Aorta (tissue), 5 donors: ENCODE data around the gene FSTL5. TPM values are rescaled to one million over a fixed set of nuclear protein-coding genes. Genes with fewer than 3 reads are reported as not detected.
A peak's percentile ranks its signal among the peaks of the same experiment; 100 is the strongest.
"Not testable (repeated sequence)": the region's sequence is repeated elsewhere in the genome, so short reads cannot be mapped to it uniquely, and the experiment has no call there.

ENCODE experiments used
- ATAC-seq: fragments of 200-7000 bp; cut with Tn5 transposase; one replicate; pipeline ENCODE4 v1.9.1; 2022; ENCODE audit warnings: moderate library complexity; ENCODE audit not compliant: low FRiP score
- DNase-seq, 2 donors: peaks; one replicate each; pipeline ENCODE4 v3.0.0-alpha.2; 2020
- H3K27ac ChIP-seq, 2 donors: one replicate each; pipeline ENCODE4 v1.5.1; 2013; ENCODE audit warnings: low read length in 2 of 2, mild to moderate bottlenecking in 2 of 2, moderate library complexity in 2 of 2, control low read depth in 1 of 2, inconsistent platforms in 1 of 2, low read depth in 1 of 2
- H3K27me3 ChIP-seq, 2 donors: one replicate each; pipeline ENCODE4 v1.6.1; 2013; ENCODE audit warnings: control low read depth in 1 of 2, low read length in 1 of 2, mild to moderate bottlenecking in 1 of 2, moderate library complexity in 1 of 2; ENCODE audit not compliant: insufficient read depth in 2 of 2, control insufficient read depth in 1 of 2
- H3K36me3 ChIP-seq, 2 donors: one replicate each; pipeline ENCODE4 v1.6.1; 2013; ENCODE audit warnings: control low read depth in 1 of 2, low read length in 1 of 2, mild to moderate bottlenecking in 1 of 2; ENCODE audit not compliant: insufficient read depth in 2 of 2, control insufficient read depth in 1 of 2
- H3K4me1 ChIP-seq, 2 donors: one replicate each; pipeline ENCODE4 v1.6.1; 2013; ENCODE audit warnings: low read length in 2 of 2, control low read depth in 1 of 2, mild to moderate bottlenecking in 1 of 2, moderate library complexity in 1 of 2; ENCODE audit not compliant: insufficient read depth in 2 of 2, control insufficient read depth in 1 of 2
- H3K4me3 ChIP-seq, 2 donors: one replicate each; pipeline ENCODE4 v1.5.1; 2013; ENCODE audit warnings: low read length in 2 of 2, control low read depth in 1 of 2, mild to moderate bottlenecking in 1 of 2
- H3K9me3 ChIP-seq: one replicate; pipeline ENCODE4 v1.6.1; 2013; ENCODE audit warnings: mild to moderate bottlenecking, low read length; ENCODE audit not compliant: control insufficient read depth
- WGBS, 2 donors: extraction: QIAGEN DNeasy Blood & Tissue Kit; methylation state at CpG; one replicate each; pipeline ENCODE4 v1.1.7; 2013; 5-methylcytosine and 5-hydroxymethylcytosine counted together
- intact Hi-C, 2 donors: fragments of 100-400 bp; cut with DNase I; formaldehyde crosslinking; loops; one replicate each; pipeline versions ENCODE4 v1.14.2 to v1.15.0; 2022
- polyA plus RNA-seq, 2 donors: library from polyadenylated mRNA; stranded (reverse); fragments of 200-250 nt; gene quantifications; one replicate each; pipeline ENCODE4 v1.2.3, GENCODE V29; 2013
- total RNA-seq, 2 donors: library from RNA; stranded (reverse); fragmentation: NEBNext Ultra II Directional; extraction: Animal tissue kit (Norgen Biotek cat#: 25700); gene quantifications; one replicate each; pipeline ENCODE4 v1.2.1, GENCODE V29; 2021
- donor health status: healthy with polysubstance abuse.
- donor health status: Bipolar disorder and iron deficiency.
- donor health status: DM: no; HTN: no; CAD: no.
- donor health status: DM: no; HTN: no; CAD: no.
- donor health status: DM: yes; HTN: yes; CAD: no.

FSTL5 gene
- total and polyA plus RNA-seq, 4 donors = 0.45 TPM; not detected in 3

DNA sequence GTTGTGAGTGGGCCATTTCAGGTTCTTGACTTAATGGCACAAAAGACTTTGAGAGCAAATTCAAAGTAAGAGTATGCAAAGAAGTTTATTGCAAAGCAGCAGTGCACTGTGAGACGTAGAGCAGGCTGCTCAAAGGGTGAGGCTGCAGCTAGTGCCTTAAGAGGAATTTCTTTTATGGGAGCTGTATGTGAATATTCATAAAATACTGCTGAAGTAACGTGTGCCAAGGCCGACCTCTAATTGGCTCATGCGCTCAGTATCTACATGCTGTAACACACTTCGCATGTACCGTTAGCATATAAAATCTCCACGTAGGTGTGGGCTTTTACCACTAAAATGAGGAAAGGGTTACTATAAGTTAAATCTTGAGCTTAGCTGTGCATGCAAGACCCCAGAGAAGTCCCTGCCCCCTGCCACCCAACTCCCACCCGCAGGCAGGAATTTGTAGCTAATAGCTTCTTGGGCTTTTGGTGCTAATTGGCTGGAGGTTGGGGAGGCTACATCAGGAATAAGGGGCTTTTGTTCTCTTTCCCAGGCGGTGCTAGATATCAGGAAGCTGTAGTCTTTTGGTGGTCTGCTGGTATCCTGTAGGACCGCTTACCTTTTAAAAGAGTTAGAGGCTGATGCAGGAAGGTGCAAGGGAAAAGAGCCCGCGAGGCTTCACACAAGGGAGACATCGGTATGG, 47.6 kb downstream of the FSTL5 start:
- Histone ChIP-seq H3K4me1 (no peaks in the 10 kb centered on the region), H3K9me3 (no peaks in the 10 kb centered on the region), H3K36me3 (no peaks in the 10 kb centered on the region), H3K27me3 (no peaks in the 10 kb centered on the region), H3K27ac (no peak overlapping the region), H3K4me3 (no peak overlapping the region)
- ATAC-seq = no peak
- 21 to 27% methylated on average over 13 of the region's 13 CpGs for WGBS, 2 donors
- intact Hi-C loops = no loop called here
- DNase-seq = no peak

DNA sequence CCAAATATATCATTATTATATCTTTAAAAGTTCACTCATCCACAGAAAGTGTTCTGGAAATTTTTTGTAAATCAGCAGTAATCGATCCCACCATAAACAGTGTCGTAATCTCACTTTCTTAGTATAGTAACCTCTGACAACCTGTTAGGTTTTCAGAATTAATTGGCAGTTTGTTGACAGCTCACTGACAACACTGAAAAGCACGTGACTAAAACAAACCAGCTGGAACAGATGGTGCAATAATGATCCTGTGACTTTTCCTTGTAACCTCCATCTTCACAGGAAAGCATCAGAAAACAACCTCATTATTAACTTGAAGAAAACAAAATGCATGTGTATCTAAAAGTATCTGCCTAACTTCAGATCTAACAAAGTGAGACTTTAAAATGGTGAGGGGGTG, 48.5 kb downstream of the FSTL5 start:
- Histone ChIP-seq H3K27me3 (no peaks in the 10 kb centered on the region), H3K36me3 (no peaks in the 10 kb centered on the region), H3K27ac (no peak overlapping the region), H3K4me3 (no peak overlapping the region), H3K9me3 (no peaks in the 10 kb centered on the region), H3K4me1 (no peaks in the 10 kb centered on the region)
- intact Hi-C loops = no loop called here
- no peak for DNase-seq
- 24 to 30% methylated on average over 3 of the region's 3 CpGs for WGBS, 2 donors
- no peak for ATAC-seq

DNA sequence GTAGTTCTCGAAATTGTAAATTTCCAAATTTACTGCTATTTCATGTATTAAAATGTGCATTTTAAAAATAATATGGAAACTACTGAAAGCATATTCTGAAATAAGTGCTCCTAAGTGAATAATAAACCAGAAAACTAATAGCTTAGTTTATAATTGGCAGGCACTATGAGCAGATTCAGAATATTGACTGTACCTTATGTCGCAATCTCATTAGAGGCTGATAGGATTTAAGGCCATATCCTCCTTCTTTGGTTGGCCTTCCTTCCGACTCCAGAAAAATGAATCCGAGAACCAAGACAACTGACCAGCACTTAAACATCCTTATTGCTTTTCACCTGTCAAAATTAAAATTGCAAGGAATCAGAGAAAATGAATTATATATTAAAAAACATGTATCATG, 52.7 kb downstream of the FSTL5 start:
- no peak for ATAC-seq
- 90 to 95% methylated on average over 4 of the region's 4 CpGs for WGBS, 2 donors

DNA sequence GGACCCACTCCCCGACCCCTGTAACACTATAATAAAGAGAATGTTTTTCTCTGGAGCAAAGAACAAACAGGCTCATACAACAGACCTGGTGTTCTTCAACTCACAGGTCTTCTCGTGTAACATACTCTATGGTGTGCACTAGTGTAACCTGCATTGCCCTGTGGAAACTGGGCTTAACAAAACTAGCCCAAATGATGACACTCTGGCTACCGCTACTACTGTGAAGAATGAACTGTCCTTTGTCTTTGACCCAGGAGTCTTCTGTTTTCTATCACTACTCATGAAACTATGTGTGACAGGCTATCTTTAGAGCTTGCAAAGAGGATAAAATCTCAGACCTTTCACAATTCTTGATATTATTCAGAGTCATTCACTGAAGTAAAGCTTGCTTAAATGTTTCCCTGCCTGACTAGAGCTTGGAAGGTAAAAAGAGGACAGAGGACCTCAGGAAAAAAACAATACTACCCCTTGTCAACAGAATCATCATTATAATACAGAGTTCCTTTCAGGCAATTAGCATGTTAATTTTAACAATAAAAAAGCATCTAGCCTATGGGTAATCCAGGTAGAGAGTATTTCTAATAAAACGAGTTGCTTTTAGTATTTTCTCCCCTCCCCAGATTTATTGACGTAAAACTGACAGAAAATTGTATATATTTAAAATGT, 59.2 kb downstream of the FSTL5 start:
- Histone ChIP-seq H3K27me3 (no peaks in the 10 kb centered on the region), H3K9me3 (no peaks in the 10 kb centered on the region), H3K27ac (no peak overlapping the region), H3K36me3 (no peaks in the 10 kb centered on the region), H3K4me1 (no peaks in the 10 kb centered on the region), H3K4me3 (no peak overlapping the region)
- DNase-seq (no peak), ATAC-seq (no peak)
- intact Hi-C loops = no loop called here
- WGBS, 2 donors = 54 to 61% methylated on average over 5 of the region's 5 CpGs

More for the DNA sequence above, 52.7 kb downstream of the FSTL5 start:
- Histone ChIP-seq H3K4me3 (no peak overlapping the region), H3K36me3 (no peaks in the 10 kb centered on the region), H3K4me1 (no peaks in the 10 kb centered on the region), H3K27ac (no peak overlapping the region), H3K9me3 (no peaks in the 10 kb centered on the region), H3K27me3 (no peaks in the 10 kb centered on the region)
- intact Hi-C loops = no loop called here
- no peak for DNase-seq

DNA sequence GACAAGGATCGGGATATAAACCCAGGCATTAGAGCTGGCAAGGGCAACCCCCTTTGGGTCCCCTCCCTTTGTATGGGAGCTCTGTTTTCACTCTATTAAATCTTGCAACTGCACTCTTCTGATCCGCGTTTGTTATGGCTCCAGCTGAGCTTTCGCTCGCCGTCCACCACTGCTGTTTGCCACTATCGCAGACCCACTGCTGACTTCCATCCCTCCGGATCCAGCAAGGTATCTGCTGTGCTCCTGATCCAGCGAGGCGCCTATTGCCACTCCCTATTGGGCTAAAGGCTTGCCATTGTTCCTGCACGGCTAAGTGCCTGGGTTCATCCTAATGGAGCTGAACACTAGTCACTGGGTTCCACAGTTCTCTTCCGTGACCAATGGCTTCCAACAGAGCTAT, 59.9 kb downstream of the FSTL5 start:
- intact Hi-C loops = not testable (repeated sequence)

DNA sequence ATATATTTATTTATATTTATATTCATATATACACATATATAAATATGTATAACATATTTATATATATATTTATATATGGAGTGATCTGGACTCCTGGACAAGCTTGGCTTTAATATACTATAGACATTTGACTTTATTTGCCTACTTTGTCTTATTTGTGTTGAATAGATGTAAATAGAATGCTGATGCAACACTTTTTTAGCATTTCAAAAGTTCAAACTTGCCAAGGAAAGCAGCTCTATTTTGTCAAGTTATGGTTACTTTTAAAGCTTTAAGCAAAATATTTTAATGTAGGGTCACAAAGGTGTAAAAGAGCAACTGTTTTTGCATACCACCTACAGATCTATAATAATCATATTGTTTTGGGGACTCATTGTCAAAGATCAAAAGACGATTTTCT, 61.1 kb downstream of the FSTL5 start:
- Histone ChIP-seq H3K27me3 (no peaks in the 10 kb centered on the region), H3K9me3 (no peaks in the 10 kb centered on the region), H3K36me3 (no peaks in the 10 kb centered on the region), H3K27ac (no peak overlapping the region), H3K4me3 (no peak overlapping the region), H3K4me1 (no peaks in the 10 kb centered on the region)
- DNase-seq (no peak), ATAC-seq (no peak)
- 43 to 56% methylated on average over 1 of the region's 1 CpG for WGBS, 2 donors
- intact Hi-C loops = no loop called here

More for the DNA sequence above, 59.9 kb downstream of the FSTL5 start:
- not testable (repeated sequence) for H3K36me3 ChIP-seq, H3K9me3 ChIP-seq, H3K27ac ChIP-seq, H3K4me3 ChIP-seq, H3K27me3 ChIP-seq, ATAC-seq, H3K4me1 ChIP-seq
- peak in 1 of 2 donors; percentile 43 for DNase-seq
- WGBS, 2 donors = 93 to 96% methylated on average over 12 of the region's 12 CpGs

DNA sequence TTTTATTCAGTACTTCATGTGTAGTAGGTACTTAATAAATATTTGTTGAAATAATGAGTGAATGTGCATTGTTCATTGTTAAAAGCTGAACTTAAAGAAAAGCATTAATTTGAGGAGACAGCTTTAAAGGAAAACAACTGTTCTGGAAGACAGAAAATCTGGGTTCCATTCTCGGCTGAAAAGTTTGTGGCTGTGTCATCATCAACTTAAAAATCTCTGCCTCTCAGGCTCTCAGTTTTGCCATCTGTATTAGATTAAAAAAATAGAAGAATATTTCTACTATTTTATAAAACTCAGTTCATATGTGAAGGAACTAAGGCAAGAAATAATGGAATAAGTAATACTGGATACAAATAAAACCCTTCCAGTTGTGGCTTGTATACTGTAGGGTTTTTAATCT, 62.5 kb downstream of the FSTL5 start:
- 12 to 37% methylated on average over 1 of the region's 1 CpG for WGBS, 2 donors
- Histone ChIP-seq H3K4me3 (no peak overlapping the region), H3K4me1 (no peaks in the 10 kb centered on the region), H3K9me3 (no peaks in the 10 kb centered on the region), H3K27ac (no peak overlapping the region), H3K27me3 (no peaks in the 10 kb centered on the region), H3K36me3 (no peaks in the 10 kb centered on the region)
- intact Hi-C loops = no loop called here
- no peak for ATAC-seq
- no peak for DNase-seq

DNA sequence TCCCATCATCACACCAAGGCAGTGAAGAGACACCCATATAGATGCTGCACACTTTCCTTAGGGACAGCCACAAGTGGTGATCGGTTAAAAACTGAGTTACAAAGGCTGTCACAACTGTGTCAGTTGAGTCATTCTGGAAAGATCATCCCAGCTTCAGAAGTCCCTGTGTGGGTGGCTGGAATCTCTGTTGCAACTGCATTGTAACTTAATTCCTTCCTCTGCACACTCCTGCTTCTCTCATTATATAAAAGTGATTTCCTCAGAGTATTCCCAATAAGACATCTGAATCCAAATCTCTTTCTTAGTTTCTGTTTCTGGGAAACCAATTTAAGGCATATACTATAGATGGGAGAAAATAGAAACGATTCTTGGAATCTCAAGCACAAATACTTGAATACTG, 88.1 kb downstream of the FSTL5 start:
- Histone ChIP-seq H3K4me3 (no peak overlapping the region), H3K36me3 (no peaks in the 10 kb centered on the region), H3K27me3 (no peaks in the 10 kb centered on the region), H3K27ac (no peak overlapping the region), H3K4me1 (no peaks in the 10 kb centered on the region), H3K9me3 (no peaks in the 10 kb centered on the region)
- WGBS, 2 donors = 77 to 83% methylated on average over 2 of the region's 2 CpGs
- DNase-seq (no peak), ATAC-seq (no peak)
- intact Hi-C loops = no loop called here

DNA sequence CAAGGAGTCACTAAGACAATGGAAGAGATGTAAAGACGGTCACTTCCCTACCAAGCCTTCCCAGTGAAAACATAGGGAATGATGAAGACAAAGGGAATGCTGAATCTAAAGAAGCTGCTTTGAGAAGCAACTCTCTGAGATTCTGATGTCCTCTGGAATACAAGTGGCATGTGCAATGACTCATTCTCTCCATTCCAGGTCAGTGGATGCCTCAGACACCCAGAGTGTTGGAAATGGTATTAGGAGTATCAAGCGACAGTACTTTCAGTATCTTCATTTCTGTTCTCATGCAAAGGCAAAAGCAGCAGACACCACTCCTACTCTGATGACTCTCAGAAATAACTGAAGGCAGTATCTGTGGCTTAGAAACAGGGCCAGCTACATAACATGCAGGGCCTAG, 102.6 kb downstream of the FSTL5 start:
- ATAC-seq (no peak), DNase-seq (no peak)
- H3K4me3 ChIP-seq = no peak overlapping the region
- no peak overlapping the region for H3K27ac ChIP-seq
- H3K4me1 ChIP-seq = no peaks in the 10 kb centered on the region
- intact Hi-C loops = no loop called here
- H3K36me3 ChIP-seq = no peaks in the 10 kb centered on the region
- WGBS, 2 donors = 72 to 78% methylated on average over 2 of the region's 2 CpGs
- H3K9me3 ChIP-seq = no peaks in the 10 kb centered on the region
- H3K27me3 ChIP-seq = no peaks in the 10 kb centered on the region
